H1 (cell line): ENCODE data around the gene NAXE.

Experiments used
- CREB1 ChIP-seq: IDR thresholded peaks from 2 replicates; pipeline ENCODE4 v1.6.1; 2012; ENCODE audit warnings: inconsistent platforms
- NRF1 ChIP-seq: IDR thresholded peaks from 2 replicates; pipeline ENCODE4 v1.6.1; 2011; ENCODE audit warnings: mild to moderate bottlenecking, low read depth, low read length, improper control_type of control experiment
- SUZ12 ChIP-seq: fragments of 200-600 bp; sonication (generic); IDR thresholded peaks from 2 replicates; pipeline ENCODE4 v1.6.1; 2012; ENCODE audit warnings: mild to moderate bottlenecking, inconsistent platforms, low read length, moderate library complexity, mixed read lengths
- TF ChIP-seq, protein P1 (sequence below), 3 experiments: IDR thresholded peaks; 1 replicate in 2 of 3; 2 replicates in 1 of 3; pipeline versions ENCODE4 v1.5.1 to v1.6.1; 2011; ENCODE audit warnings: low read length in 3 of 3, mild to moderate bottlenecking in 3 of 3, inconsistent platforms in 2 of 3, low read depth in 1 of 3, moderate library complexity in 1 of 3; ENCODE audit not compliant: insufficient read depth in 1 of 3; ENCODE audit errors: control extremely low read depth in 1 of 3
- TF ChIP-seq, protein P2 (sequence below): fragments of 300-600 bp; sonication (generic); IDR thresholded peaks from 2 replicates; pipeline ENCODE4 v1.7.1; 2012; ENCODE audit warnings: low read length, moderate library complexity, mild to moderate bottlenecking, inconsistent platforms; ENCODE audit not compliant: insufficient replicate concordance

GRCh38 chr1:156550346-156550745 lies 41.2 kb upstream of the NAXE start:
- TF ChIP-seq, protein P1, sequence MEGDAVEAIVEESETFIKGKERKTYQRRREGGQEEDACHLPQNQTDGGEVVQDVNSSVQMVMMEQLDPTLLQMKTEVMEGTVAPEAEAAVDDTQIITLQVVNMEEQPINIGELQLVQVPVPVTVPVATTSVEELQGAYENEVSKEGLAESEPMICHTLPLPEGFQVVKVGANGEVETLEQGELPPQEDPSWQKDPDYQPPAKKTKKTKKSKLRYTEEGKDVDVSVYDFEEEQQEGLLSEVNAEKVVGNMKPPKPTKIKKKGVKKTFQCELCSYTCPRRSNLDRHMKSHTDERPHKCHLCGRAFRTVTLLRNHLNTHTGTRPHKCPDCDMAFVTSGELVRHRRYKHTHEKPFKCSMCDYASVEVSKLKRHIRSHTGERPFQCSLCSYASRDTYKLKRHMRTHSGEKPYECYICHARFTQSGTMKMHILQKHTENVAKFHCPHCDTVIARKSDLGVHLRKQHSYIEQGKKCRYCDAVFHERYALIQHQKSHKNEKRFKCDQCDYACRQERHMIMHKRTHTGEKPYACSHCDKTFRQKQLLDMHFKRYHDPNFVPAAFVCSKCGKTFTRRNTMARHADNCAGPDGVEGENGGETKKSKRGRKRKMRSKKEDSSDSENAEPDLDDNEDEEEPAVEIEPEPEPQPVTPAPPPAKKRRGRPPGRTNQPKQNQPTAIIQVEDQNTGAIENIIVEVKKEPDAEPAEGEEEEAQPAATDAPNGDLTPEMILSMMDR (IDR thresholded peaks at IDR 0.05; ENCODE audit: control extremely low read depth in 1 of 3, insufficient read depth in 1 of 3, low read depth in 1 of 3, low read length in 3 of 3) = no peak
- TF ChIP-seq SUZ12 (no peak), CREB1 (no peak), NRF1 (no peak)
- TF ChIP-seq, protein P2, sequence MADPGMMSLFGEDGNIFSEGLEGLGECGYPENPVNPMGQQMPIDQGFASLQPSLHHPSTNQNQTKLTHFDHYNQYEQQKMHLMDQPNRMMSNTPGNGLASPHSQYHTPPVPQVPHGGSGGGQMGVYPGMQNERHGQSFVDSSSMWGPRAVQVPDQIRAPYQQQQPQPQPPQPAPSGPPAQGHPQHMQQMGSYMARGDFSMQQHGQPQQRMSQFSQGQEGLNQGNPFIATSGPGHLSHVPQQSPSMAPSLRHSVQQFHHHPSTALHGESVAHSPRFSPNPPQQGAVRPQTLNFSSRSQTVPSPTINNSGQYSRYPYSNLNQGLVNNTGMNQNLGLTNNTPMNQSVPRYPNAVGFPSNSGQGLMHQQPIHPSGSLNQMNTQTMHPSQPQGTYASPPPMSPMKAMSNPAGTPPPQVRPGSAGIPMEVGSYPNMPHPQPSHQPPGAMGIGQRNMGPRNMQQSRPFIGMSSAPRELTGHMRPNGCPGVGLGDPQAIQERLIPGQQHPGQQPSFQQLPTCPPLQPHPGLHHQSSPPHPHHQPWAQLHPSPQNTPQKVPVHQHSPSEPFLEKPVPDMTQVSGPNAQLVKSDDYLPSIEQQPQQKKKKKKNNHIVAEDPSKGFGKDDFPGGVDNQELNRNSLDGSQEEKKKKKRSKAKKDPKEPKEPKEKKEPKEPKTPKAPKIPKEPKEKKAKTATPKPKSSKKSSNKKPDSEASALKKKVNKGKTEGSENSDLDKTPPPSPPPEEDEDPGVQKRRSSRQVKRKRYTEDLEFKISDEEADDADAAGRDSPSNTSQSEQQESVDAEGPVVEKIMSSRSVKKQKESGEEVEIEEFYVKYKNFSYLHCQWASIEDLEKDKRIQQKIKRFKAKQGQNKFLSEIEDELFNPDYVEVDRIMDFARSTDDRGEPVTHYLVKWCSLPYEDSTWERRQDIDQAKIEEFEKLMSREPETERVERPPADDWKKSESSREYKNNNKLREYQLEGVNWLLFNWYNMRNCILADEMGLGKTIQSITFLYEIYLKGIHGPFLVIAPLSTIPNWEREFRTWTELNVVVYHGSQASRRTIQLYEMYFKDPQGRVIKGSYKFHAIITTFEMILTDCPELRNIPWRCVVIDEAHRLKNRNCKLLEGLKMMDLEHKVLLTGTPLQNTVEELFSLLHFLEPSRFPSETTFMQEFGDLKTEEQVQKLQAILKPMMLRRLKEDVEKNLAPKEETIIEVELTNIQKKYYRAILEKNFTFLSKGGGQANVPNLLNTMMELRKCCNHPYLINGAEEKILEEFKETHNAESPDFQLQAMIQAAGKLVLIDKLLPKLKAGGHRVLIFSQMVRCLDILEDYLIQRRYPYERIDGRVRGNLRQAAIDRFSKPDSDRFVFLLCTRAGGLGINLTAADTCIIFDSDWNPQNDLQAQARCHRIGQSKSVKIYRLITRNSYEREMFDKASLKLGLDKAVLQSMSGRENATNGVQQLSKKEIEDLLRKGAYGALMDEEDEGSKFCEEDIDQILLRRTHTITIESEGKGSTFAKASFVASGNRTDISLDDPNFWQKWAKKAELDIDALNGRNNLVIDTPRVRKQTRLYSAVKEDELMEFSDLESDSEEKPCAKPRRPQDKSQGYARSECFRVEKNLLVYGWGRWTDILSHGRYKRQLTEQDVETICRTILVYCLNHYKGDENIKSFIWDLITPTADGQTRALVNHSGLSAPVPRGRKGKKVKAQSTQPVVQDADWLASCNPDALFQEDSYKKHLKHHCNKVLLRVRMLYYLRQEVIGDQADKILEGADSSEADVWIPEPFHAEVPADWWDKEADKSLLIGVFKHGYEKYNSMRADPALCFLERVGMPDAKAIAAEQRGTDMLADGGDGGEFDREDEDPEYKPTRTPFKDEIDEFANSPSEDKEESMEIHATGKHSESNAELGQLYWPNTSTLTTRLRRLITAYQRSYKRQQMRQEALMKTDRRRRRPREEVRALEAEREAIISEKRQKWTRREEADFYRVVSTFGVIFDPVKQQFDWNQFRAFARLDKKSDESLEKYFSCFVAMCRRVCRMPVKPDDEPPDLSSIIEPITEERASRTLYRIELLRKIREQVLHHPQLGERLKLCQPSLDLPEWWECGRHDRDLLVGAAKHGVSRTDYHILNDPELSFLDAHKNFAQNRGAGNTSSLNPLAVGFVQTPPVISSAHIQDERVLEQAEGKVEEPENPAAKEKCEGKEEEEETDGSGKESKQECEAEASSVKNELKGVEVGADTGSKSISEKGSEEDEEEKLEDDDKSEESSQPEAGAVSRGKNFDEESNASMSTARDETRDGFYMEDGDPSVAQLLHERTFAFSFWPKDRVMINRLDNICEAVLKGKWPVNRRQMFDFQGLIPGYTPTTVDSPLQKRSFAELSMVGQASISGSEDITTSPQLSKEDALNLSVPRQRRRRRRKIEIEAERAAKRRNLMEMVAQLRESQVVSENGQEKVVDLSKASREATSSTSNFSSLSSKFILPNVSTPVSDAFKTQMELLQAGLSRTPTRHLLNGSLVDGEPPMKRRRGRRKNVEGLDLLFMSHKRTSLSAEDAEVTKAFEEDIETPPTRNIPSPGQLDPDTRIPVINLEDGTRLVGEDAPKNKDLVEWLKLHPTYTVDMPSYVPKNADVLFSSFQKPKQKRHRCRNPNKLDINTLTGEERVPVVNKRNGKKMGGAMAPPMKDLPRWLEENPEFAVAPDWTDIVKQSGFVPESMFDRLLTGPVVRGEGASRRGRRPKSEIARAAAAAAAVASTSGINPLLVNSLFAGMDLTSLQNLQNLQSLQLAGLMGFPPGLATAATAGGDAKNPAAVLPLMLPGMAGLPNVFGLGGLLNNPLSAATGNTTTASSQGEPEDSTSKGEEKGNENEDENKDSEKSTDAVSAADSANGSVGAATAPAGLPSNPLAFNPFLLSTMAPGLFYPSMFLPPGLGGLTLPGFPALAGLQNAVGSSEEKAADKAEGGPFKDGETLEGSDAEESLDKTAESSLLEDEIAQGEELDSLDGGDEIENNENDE = no peak
